GM12878 (cell line): ENCODE data around the gene MFAP3L. TPM values are rescaled to one million over a fixed set of nuclear protein-coding genes. Genes with fewer than 3 reads are reported as not detected.

ENCODE experiments used
- ATAC-seq: fragments of 200-7000 bp; cut with Tn5 transposase; 3 replicates; pipeline ENCODE4 v1.9.1; 2020; ENCODE audit warnings: mild to moderate bottlenecking, moderate library complexity
- BruUV-seq: library from RNA; stranded (reverse); fragments of 400-500 nt; replicated peaks from 2 replicates; lab custom pipeline; 2021; lab: Mats Ljungman, UMichigan
- CTCF ChIA-PET: fragments of 300-600 bp; sonication (Branson Sonifier 250); formaldehyde crosslinking; extraction: SDS; loops from one replicate; lab custom pipeline; 2021; ENCODE audit warnings: inconsistent platforms; lab: Yijun Ruan, JAX
- POLR2A ChIA-PET: fragments of 350-600 bp; formaldehyde crosslinking; extraction: SDS; loops from one replicate; lab custom pipeline; 2021; ENCODE audit warnings: inconsistent platforms; lab: Charles Lee
- RAD21 ChIA-PET: fragments of 300-600 bp; sonication (Branson Sonifier 250); formaldehyde crosslinking; loops from one replicate; lab custom pipeline; 2023; ENCODE audit warnings: antibody characterized with exemption; ENCODE audit not compliant: unreplicated experiment; lab: Charles Lee
- SMC1A ChIA-PET: fragments of 300-600 bp; sonication (Branson Sonifier 250); formaldehyde crosslinking; loops from one replicate; lab custom pipeline; 2023; ENCODE audit not compliant: unreplicated experiment, uncharacterized antibody; lab: Charles Lee
- DNase-seq: peaks from one replicate; pipeline ENCODE4 v3.0.0-alpha.2; 2011; ENCODE audit warnings: low read depth, low spot score
- FAIRE-seq: peaks from 3 replicates; lab custom pipeline; 2011; peaks lifted over from hg19 to GRCh38; lab: Jason Lieb, UNC
- H2AFZ ChIP-seq: 2 replicates; pipeline ENCODE4 v1.6.0; 2011; ENCODE audit warnings: low read depth, low read length, control low read depth; ENCODE audit not compliant: control insufficient read depth
- H3K27ac ChIP-seq: 2 replicates; pipeline ENCODE4 v1.5.1; 2011; ENCODE audit warnings: control low read depth; ENCODE audit not compliant: control insufficient read depth, insufficient read depth
- H3K27me3 ChIP-seq, 2 experiments: replicated peaks in 1 of 2; 2 replicates each; pipeline versions ENCODE4 v1.6.0 to v1.6.1; 2011; ENCODE audit warnings: low read length in 1 of 2; ENCODE audit not compliant: control insufficient read depth in 2 of 2, insufficient read depth in 2 of 2
- H3K36me3 ChIP-seq, 2 experiments: 2 replicates each; pipeline ENCODE4 v1.5.1; 2011; ENCODE audit warnings: low read length in 1 of 2; ENCODE audit not compliant: control insufficient read depth in 2 of 2, insufficient read depth in 2 of 2
- H3K4me1 ChIP-seq: 2 replicates; pipeline ENCODE4 v1.6.1; 2011; ENCODE audit warnings: mild to moderate bottlenecking, low read length, moderate library complexity, mixed read lengths; ENCODE audit not compliant: control insufficient read depth, insufficient read depth
- H3K4me2 ChIP-seq: 2 replicates; pipeline ENCODE4 v1.6.0; 2011; ENCODE audit warnings: control low read depth; ENCODE audit not compliant: control insufficient read depth, insufficient read depth
- H3K4me3 ChIP-seq: fragments of 200-600 bp; sonication (generic); 2 replicates; pipeline ENCODE4 v1.5.1; 2016
- H3K79me2 ChIP-seq: 2 replicates; pipeline ENCODE4 v1.6.0; 2011; ENCODE audit warnings: low read length; ENCODE audit not compliant: control insufficient read depth, insufficient read depth
- H3K9ac ChIP-seq: 2 replicates; pipeline ENCODE4 v1.8.0; 2011; ENCODE audit warnings: low read length, control low read depth, mixed read lengths; ENCODE audit not compliant: control insufficient read depth, insufficient read depth
- H3K9me3 ChIP-seq: replicated peaks from 3 replicates; pipeline ENCODE4 v1.5.1; 2011; ENCODE audit warnings: mild to moderate bottlenecking, low read length; ENCODE audit not compliant: control insufficient read depth, insufficient read depth
- H4K20me1 ChIP-seq: 2 replicates; pipeline ENCODE4 v1.6.0; 2011; ENCODE audit not compliant: control insufficient read depth, insufficient read depth
- ESRRA ChIP-seq: IDR thresholded peaks from 2 replicates; pipeline ENCODE4 v1.6.1; 2012; ENCODE audit warnings: mild to moderate bottlenecking, low read length, improper control_type of control experiment
- JUNB ChIP-seq: IDR thresholded peaks from 2 replicates; pipeline ENCODE4 v1.6.1; 2016; ENCODE audit warnings: antibody characterized with exemption, mild to moderate bottlenecking
- TCF3 ChIP-seq: IDR thresholded peaks from 2 replicates; pipeline ENCODE4 v1.6.1; 2012; ENCODE audit warnings: low read depth, mild to moderate bottlenecking, low read length, borderline replicate concordance; ENCODE audit not compliant: insufficient read depth
- WGBS: methylation state at CpG from one replicate; pipeline ENCODE4 v1.1.6; 2016; ENCODE audit warnings: low lambda C conversion rate; ENCODE audit not compliant: insufficient replicate concordance, insufficient coverage; ENCODE audit errors: missing lambda C conversion rate; 5-methylcytosine and 5-hydroxymethylcytosine counted together
- in situ Hi-C: fragments of 300-500 bp; cut with MboI; formaldehyde crosslinking; loops from 9 replicates; pipeline ENCODE4 v1.14.3; 2018; ENCODE audit warnings: mixed read lengths
- intact Hi-C: fragments of 100-400 bp; cut with micrococcal nuclease; formaldehyde crosslinking; loops from one replicate; pipeline ENCODE4 v1.14.2; 2022; ENCODE audit not compliant: unreplicated experiment
- polyA plus RNA-seq, 11 experiments: library from polyadenylated mRNA; depleted of rRNA in 4 of 11; unstranded in 6 of 11; stranded (reverse) in 5 of 11; fragments of >200 nt; fragmentation: Nextera tagmentation in 4 of 11; fragmentation: Illumina TruSeq in 1 of 11; extraction: Ambion mirVana in 4 of 11; extraction: Trizol in 1 of 11; gene quantifications; 1 replicate in 1 of 11; 2 replicates in 10 of 11; pipeline versions ENCODE4 v1.2.1 to v1.2.3, GENCODE V29; 2011 to 2016; ENCODE audit warnings: inconsistent platforms in 2 of 11, missing spikeins in 2 of 11, low read depth in 1 of 11
- total RNA-seq, 4 experiments: library from RNA; depleted of rRNA in 3 of 4; stranded (reverse); fragments of >200 nt in 3 of 4; fragmentation: Illumina TruSeq in 1 of 4; extraction: Trizol in 1 of 4; gene quantifications; 2 replicates each; pipeline versions ENCODE4 v1.2.1 to v1.2.3, GENCODE V29; 2013 to 2021
- TF ChIP-seq, protein P1 (sequence below): IDR thresholded peaks from 2 replicates; pipeline ENCODE4 v1.6.1; 2011; ENCODE audit warnings: borderline replicate concordance, low read depth, mild to moderate bottlenecking, moderate library complexity, low read length; ENCODE audit not compliant: insufficient read depth, poor library complexity, severe bottlenecking

MFAP3L gene
- total and polyA plus RNA-seq, 10 of the 15 experiments (the other 5 are each of a cell fraction or from before 2014, with no cell fraction given) = 0.10 to 3.0 TPM; not detected in 8

GRCh38 chr4:169993531-169993930, 32.7 kb downstream of the MFAP3L start:
- FAIRE-seq = no peak

GRCh38 chr4:169988252-169988651, 37.9 kb downstream of the MFAP3L start:
- no peaks in the 10 kb centered on the region for H3K36me3 ChIP-seq
- no peak overlapping the region for H3K4me2 ChIP-seq
- no peak overlapping the region for H3K4me3 ChIP-seq
- no peak overlapping the region for H2AFZ ChIP-seq
- H3K4me1 ChIP-seq = no peaks in the 10 kb centered on the region
- no peak overlapping the region for H3K9ac ChIP-seq
- no TSS peak for BruUV-seq
- ChIA-PET POLR2A (no interaction called here), CTCF (no interaction called here), SMC1A (no interaction called here), RAD21 (no interaction called here)
- no peaks in the 10 kb centered on the region for H3K9me3 ChIP-seq
- FAIRE-seq (no peak), DNase-seq (no peak), ATAC-seq (no peak; the same call in 2 of the 3 replicates)
- no peaks in the 10 kb centered on the region for H4K20me1 ChIP-seq
- 21% methylated on average over 6 of the region's 6 CpGs for WGBS
- H3K79me2 ChIP-seq = no peaks in the 10 kb centered on the region
- in situ Hi-C loops = no loop called here
- no peak overlapping the region for H3K27ac ChIP-seq
- TF ChIP-seq ESRRA = no peak
- 0 out of 4 replicates have a peak, but pooled peaks cover 0 to 2% of the 10 kb centered on the region in 2 experiments for H3K27me3 ChIP-seq
- intact Hi-C loops = no loop called here

More at GRCh38 chr4:169993531-169993930, 32.7 kb downstream of the MFAP3L start:
- Histone ChIP-seq H3K4me1 (no peaks in the 10 kb centered on the region), H3K4me3 (no peak overlapping the region), H3K4me2 (no peak overlapping the region), H3K9ac (no peak overlapping the region), H3K79me2 (no peaks in the 10 kb centered on the region), H3K27me3 (0 out of 4 replicates have a peak, but pooled peaks cover 0 to 2% of the 10 kb centered on the region in 2 experiments), H4K20me1 (no peaks in the 10 kb centered on the region), H3K36me3 (no peaks in the 10 kb centered on the region), H3K9me3 (no peaks in the 10 kb centered on the region), H3K27ac (no peak overlapping the region), H2AFZ (no peak overlapping the region)
- SMC1A ChIA-PET = no interaction called here
- CTCF ChIA-PET = no interaction called here
- in situ Hi-C loops = no loop called here
- no peak for TF ChIP-seq TCF3
- TF ChIP-seq, protein P1, sequence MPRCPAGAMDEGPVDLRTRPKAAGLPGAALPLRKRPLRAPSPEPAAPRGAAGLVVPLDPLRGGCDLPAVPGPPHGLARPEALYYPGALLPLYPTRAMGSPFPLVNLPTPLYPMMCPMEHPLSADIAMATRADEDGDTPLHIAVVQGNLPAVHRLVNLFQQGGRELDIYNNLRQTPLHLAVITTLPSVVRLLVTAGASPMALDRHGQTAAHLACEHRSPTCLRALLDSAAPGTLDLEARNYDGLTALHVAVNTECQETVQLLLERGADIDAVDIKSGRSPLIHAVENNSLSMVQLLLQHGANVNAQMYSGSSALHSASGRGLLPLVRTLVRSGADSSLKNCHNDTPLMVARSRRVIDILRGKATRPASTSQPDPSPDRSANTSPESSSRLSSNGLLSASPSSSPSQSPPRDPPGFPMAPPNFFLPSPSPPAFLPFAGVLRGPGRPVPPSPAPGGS = no peak
- TF ChIP-seq JUNB = no peak
- ATAC-seq = no peak
- BruUV-seq = no TSS peak
- RAD21 ChIA-PET = no interaction called here
- intact Hi-C loops = no loop called here
- DNase-seq = no peak
- WGBS = 24% methylated on average over 9 of the region's 9 CpGs
- POLR2A ChIA-PET = no interaction called here
